GM18502 (cell line): ENCODE data around the gene MAPT.
"Not testable (repeated sequence)": the region's sequence is repeated elsewhere in the genome, so short reads cannot be mapped to it uniquely, and the experiment has no call there.

Experiments
- ATAC-seq: cut with Tn5 transposase; IDR thresholded peaks from one replicate; pipeline ENCODE4 v1.9.1; 2021; ENCODE audit warnings: mild to moderate bottlenecking; ENCODE audit not compliant: unreplicated experiment, poor library complexity

The MAPT gene

GRCh38 chr17:46020998-46021397 is 126.6 kb downstream of the MAPT start:
- ATAC-seq = no peak

DNA sequence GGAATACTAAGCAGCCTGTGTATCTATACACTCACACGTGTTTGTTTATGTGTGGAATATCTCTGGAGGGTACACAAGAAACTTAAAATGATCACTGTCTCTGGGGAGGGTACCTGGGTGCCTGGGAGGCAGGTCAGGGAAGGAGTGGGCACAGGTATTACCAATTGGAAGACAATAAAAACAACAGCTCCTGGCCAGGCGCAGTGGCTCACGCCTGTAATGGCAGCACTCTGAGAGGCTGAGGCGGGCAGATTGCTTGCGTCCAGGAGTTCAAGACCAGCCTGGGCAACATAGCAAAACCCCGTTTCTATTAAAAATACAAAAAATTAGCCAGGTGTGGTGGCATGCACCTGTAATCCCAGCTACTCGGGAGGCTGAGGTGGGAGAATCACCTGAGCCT is 129.0 kb downstream of the MAPT start:
- ATAC-seq = not testable (repeated sequence)

DNA sequence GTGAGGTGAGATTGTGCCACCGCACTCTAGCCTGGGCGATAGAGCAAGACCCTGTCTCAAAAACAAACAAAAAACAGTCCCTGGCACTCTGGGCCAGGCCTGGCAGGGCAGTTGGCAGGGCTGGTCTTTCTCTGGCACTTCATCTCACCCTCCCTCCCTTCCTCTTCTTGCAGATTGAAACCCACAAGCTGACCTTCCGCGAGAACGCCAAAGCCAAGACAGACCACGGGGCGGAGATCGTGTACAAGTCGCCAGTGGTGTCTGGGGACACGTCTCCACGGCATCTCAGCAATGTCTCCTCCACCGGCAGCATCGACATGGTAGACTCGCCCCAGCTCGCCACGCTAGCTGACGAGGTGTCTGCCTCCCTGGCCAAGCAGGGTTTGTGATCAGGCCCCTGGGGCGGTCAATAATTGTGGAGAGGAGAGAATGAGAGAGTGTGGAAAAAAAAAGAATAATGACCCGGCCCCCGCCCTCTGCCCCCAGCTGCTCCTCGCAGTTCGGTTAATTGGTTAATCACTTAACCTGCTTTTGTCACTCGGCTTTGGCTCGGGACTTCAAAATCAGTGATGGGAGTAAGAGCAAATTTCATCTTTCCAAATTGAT is 129.5 kb downstream of the MAPT start:
- ATAC-seq = no peak

- ATAC-seq = no peak
Observed at GRCh38 chr17:46024590-46024989, 130.2 kb downstream of the MAPT start.

GRCh38 chr17:46025060-46025459 is 130.7 kb downstream of the MAPT start:
- no peak for ATAC-seq

- no peak for ATAC-seq
Observed at GRCh38 chr17:46025510-46026165, 131.3 kb downstream of the MAPT start.

DNA sequence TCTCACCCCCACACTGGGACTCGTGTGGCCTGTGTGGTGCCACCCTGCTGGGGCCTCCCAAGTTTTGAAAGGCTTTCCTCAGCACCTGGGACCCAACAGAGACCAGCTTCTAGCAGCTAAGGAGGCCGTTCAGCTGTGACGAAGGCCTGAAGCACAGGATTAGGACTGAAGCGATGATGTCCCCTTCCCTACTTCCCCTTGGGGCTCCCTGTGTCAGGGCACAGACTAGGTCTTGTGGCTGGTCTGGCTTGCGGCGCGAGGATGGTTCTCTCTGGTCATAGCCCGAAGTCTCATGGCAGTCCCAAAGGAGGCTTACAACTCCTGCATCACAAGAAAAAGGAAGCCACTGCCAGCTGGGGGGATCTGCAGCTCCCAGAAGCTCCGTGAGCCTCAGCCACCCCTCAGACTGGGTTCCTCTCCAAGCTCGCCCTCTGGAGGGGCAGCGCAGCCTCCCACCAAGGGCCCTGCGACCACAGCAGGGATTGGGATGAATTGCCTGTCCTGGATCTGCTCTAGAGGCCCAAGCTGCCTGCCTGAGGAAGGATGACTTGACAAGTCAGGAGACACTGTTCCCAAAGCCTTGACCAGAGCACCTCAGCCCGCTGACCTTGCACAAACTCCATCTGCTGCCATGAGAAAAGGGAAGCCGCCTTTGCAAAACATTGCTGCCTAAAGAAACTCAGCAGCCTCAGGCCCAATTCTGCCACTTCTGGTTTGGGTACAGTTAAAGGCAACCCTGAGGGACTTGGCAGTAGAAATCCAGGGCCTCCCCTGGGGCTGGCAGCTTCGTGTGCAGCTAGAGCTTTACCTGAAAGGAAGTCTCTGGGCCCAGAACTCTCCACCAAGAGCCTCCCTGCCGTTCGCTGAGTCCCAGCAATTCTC is 132.1 kb downstream of the MAPT start:
- no peak for ATAC-seq

- ATAC-seq = no peak
Observed at GRCh38 chr17:46027048-46027975, 133.0 kb downstream of the MAPT start.

GRCh38 chr17:46027976-46028325 is 133.6 kb downstream of the MAPT start:
- no peak for ATAC-seq

- ATAC-seq = no peak
Observed at GRCh38 chr17:46028374-46028773, 134.0 kb downstream of the MAPT start.

GRCh38 chr17:46028981-46029565 is 134.7 kb downstream of the MAPT start:
- ATAC-seq = no peak

GRCh38 chr17:46029627-46030026 is 135.3 kb downstream of the MAPT start:
- ATAC-seq = no peak

GRCh38 chr17:46030752-46031151 is 136.4 kb downstream of the MAPT start:
- ATAC-seq = no peak

- no peak for ATAC-seq
Observed at GRCh38 chr17:46031440-46031839, 137.1 kb downstream of the MAPT start.

DNA sequence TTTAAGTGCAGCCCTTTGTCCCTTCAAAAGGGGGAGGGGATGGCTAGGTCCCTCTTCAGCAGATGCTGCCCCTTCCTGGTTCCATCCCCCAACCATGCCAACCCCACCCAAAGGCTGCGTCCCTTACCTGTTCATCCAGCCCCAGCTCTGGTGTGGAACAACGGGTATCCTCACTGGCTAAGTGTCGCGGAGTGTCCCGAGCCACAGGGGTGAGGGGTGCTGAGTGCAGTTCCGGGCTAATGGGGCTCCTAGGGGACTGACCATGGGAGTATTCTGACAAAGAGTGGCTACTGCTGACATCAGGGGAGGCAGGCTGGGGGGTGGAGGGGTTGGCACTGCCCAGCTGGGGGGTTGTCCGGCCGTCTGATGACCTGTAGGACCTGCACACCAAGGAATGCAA is 137.6 kb downstream of the MAPT start:
- ATAC-seq = no peak

DNA sequence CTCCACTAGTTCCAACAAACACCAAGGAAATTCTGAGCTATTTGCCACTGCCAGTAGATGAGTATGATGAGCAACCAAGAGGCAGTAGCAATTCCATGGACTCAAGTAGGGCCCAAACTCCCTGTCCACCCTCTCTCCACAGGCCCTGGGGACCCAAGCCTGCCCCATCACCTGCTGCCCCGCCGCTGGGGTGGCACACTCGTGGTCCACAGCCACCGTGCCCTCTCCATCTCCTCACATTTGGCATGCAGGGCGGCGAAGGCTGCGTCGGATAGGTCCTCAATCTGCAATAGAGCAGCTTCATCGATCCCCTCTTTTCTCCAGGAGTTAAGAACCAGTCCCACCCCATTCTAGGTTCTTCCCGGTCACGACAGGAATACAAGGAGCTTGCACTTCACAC is 138.6 kb downstream of the MAPT start:
- ATAC-seq = no peak

DNA sequence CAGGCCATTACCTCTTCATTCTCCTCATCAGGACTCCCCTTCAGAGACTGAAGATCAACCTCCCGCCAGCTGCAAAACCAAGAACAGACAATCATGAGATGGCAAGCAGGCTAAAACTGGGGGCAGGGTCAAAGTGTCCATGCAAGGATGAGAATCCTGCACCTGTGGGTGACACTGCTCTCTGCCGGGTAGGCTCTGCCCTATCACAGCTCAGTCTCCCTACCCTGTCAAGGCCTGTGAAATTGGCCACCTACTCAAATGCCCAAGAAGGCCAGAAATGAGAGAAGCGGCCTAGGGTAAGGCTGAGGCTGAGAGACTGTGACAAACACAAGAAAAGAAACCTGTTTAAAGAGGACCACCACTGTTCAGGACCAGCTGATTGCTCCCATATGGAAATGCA is 139.0 kb downstream of the MAPT start:
- no peak for ATAC-seq

GRCh38 chr17:46035112-46035818 is 140.9 kb downstream of the MAPT start:
- no peak for ATAC-seq

DNA sequence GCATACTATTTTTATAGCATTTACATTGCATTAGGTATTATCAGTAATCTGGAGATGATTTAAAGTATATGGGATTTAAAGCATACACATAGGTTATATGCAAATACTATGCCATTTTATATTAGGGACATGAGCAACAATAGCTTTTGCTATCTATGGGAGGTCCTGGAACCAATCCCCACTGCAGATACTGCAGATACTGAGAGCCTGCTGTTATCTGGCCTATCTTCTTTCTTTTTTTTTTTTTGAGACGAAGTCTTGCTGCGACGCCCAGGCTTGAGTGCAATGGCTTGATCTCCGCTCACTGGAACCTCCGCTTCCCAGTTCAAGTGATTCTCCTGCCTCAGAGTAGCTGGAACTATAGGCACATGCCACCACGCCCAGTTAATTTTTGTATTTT is 142.1 kb downstream of the MAPT start:
- no peak for ATAC-seq
